GM23248 (cell line): Measurements from ENCODE around the gene KCNC2.

ENCODE experiments used
- EZH2 ChIP-seq: fragments of 200-600 bp; sonication (generic); IDR thresholded peaks from 2 replicates; pipeline ENCODE4 v1.6.1; 2018; ENCODE audit warnings: antibody characterized with exemption, mild to moderate bottlenecking; ENCODE audit not compliant: insufficient read depth, poor library complexity, severe bottlenecking
- EZH2phosphoT487 ChIP-seq: fragments of 200-600 bp; sonication (generic); IDR thresholded peaks from 2 replicates; pipeline ENCODE4 v1.6.1; 2018; ENCODE audit warnings: antibody characterized with exemption, moderate library complexity, mild to moderate bottlenecking, low read depth; ENCODE audit not compliant: insufficient read depth

DNA sequence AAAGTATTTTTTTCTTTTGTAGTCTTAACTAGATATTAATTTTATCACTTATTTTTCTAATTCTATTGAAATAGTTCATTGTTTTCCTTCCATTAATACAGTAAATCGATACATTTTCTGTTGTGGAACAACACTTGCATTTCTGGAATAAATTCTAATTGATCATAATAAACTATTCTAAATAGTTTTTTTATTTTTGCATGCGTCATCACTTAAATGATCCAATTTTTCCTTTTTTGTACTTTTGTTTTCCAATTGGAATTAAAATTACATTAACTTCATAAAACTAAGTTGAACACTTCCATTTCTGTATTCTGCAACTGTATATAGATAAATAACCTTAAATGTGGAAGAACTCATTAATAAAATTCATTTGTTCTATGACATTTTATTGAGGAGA, 202.5 kb downstream of the KCNC2 start:
- TF ChIP-seq EZH2phosphoT487 = no peak
- TF ChIP-seq EZH2 = no peak
